HG03460 (cell line): ENCODE measurements around the gene EEF1A2.
"Not testable (repeated sequence)": the region's sequence is repeated elsewhere in the genome, so short reads cannot be mapped to it uniquely, and the experiment has no call there.

Experiments
- ATAC-seq: cut with Tn5 transposase; IDR thresholded peaks from one replicate; pipeline ENCODE4 v1.9.1; 2021; ENCODE audit not compliant: unreplicated experiment

Gene EEF1A2

GRCh38 chr20:63488315-63489251 lies 10.3 kb downstream of the EEF1A2 start:
- ATAC-seq, result no peak

GRCh38 chr20:63487781-63488241 lies 11.1 kb downstream of the EEF1A2 start:
- ATAC-seq, result no peak

- ATAC-seq, result no peak
These were observed 11.6 kb downstream of the EEF1A2 start for GRCh38 chr20:63487116-63487764.

GRCh38 chr20:63486300-63486855 lies 12.5 kb downstream of the EEF1A2 start:
- ATAC-seq, result no peak

GRCh38 chr20:63484651-63485403 lies 14.1 kb downstream of the EEF1A2 start:
- no peak for ATAC-seq

GRCh38 chr20:63484236-63484635 lies 14.6 kb downstream of the EEF1A2 start:
- no peak for ATAC-seq

- ATAC-seq, result no peak
These were observed 15.0 kb downstream of the EEF1A2 start for GRCh38 chr20:63483834-63484233.

- no peak for ATAC-seq
These were observed 16.8 kb downstream of the EEF1A2 start for GRCh38 chr20:63482021-63482587.

- no peak for ATAC-seq
These were observed 17.4 kb downstream of the EEF1A2 start for GRCh38 chr20:63481503-63481902.

GRCh38 chr20:63479695-63480419 lies 19.0 kb downstream of the EEF1A2 start:
- ATAC-seq, result not testable (repeated sequence)

GRCh38 chr20:63478346-63479302 lies 20.3 kb downstream of the EEF1A2 start:
- no peak for ATAC-seq

GRCh38 chr20:63477944-63478343 lies 20.9 kb downstream of the EEF1A2 start:
- no peak for ATAC-seq

- ATAC-seq, result no peak
These were observed 21.7 kb downstream of the EEF1A2 start for GRCh38 chr20:63477061-63477616.

GRCh38 chr20:63475209-63475608 lies 23.7 kb downstream of the EEF1A2 start:
- no peak for ATAC-seq

- no peak for ATAC-seq
These were observed 25.1 kb downstream of the EEF1A2 start for GRCh38 chr20:63473555-63474449.

GRCh38 chr20:63472862-63473390 lies 26.0 kb downstream of the EEF1A2 start:
- no peak for ATAC-seq
